Skeletal muscle satellite cell (primary cell): ENCODE measurements around the gene LY6G5C. TPM values are rescaled to one million over a fixed set of nuclear protein-coding genes. Genes with fewer than 3 reads are reported as not detected.

ENCODE experiments used
- H3K27me3 ChIP-seq: 2 replicates; pipeline ENCODE4 v1.7.0; 2013; ENCODE audit warnings: low read length; ENCODE audit not compliant: control insufficient read depth, insufficient read depth
- H3K36me3 ChIP-seq: 2 replicates; pipeline ENCODE4 v1.7.0; 2013; ENCODE audit warnings: mild to moderate bottlenecking, control low read depth, low read length; ENCODE audit not compliant: insufficient read depth
- H3K4me1 ChIP-seq: 2 replicates; pipeline ENCODE4 v1.7.0; 2013; ENCODE audit warnings: low read length; ENCODE audit not compliant: control insufficient read depth, insufficient read depth
- H3K4me2 ChIP-seq: 2 replicates; pipeline ENCODE4 v1.7.0; 2013; ENCODE audit warnings: mild to moderate bottlenecking, low read length
- H3K4me3 ChIP-seq: 2 replicates; pipeline ENCODE4 v1.7.0; 2013; ENCODE audit warnings: low read length
- H3K9ac ChIP-seq: 2 replicates; pipeline ENCODE4 v1.7.0; 2013; ENCODE audit warnings: mild to moderate bottlenecking, low read depth, low read length, moderate library complexity
- H3K9me3 ChIP-seq: replicated peaks from 2 replicates; pipeline ENCODE4 v1.7.0; 2013; ENCODE audit warnings: mild to moderate bottlenecking, control low read depth, low read length
- total RNA-seq: library from RNA; depleted of rRNA; stranded (reverse); fragments of >200 nt; gene quantifications from 2 replicates; pipeline ENCODE4 v1.2.3, GENCODE V29; 2012; rRNA removed

Gene LY6G5C
- 1.1 TPM in 1 of 2 replicates, not detected in the other for total RNA-seq

- Histone ChIP-seq H3K4me3 (peak within 1 kb of the TSS; percentile 70), H3K36me3 (peaks cover 5% of the 10 kb centered on the region), H3K27me3 (no peaks in the 10 kb centered on the region), H3K4me2 (peak within 1 kb of the TSS; percentile 92), H3K9ac (peak within 1 kb of the TSS; percentile 83), H3K4me1 (peaks cover 16% of the 10 kb centered on the region), H3K9me3 (no peaks in the 10 kb centered on the region)
Measured at GRCh38 chr6:31680226-31681134, at the start of gene LY6G5C. TSS of gene LY6G5C (minus strand) at chr6:31681067. CDS start at chr6:31680373, 694 bp downstream.

DNA sequence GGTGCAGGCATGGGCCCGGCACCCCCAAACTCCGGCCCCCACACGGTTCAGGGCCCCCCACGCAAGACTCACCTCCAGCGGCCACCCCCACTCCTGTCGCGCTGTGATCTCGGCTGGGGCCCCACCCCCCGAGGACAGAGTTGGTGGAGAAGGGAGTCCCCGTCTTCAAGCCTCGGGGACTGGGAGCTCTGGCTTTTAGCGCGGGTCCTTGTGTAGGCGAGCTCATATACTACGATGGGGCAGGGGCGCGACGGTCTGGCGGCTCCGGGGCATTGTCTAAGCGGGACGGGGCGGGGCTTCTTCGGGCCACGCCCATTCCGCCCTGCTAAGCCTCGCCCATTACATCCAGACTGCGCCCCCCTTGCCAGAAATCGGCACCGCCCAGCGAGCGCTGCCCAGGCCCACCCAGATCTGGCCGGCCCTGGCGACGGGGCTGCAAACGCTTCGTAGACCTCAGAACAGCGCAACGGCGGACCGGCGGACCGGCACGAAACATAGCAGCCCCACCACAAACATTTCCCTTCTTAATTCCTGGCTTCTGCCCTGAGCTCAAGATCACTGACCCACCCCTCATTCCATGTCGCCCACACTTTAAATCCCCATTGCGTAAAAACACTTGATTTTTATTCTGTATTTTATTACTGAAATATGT, 49.2 kb upstream of the LY6G5C start:
- H3K4me3 ChIP-seq, result peak overlapping the region; percentile 79
- no peaks in the 10 kb centered on the region for H3K27me3 ChIP-seq
- H3K9me3 ChIP-seq, result no peaks in the 10 kb centered on the region
- peak overlapping the region; percentile 89 for H3K9ac ChIP-seq
- peaks cover 64% of the 10 kb centered on the region for H3K36me3 ChIP-seq
- H3K4me2 ChIP-seq, result peak overlapping the region; percentile 90
- peaks cover 28% of the 10 kb centered on the region for H3K4me1 ChIP-seq

DNA sequence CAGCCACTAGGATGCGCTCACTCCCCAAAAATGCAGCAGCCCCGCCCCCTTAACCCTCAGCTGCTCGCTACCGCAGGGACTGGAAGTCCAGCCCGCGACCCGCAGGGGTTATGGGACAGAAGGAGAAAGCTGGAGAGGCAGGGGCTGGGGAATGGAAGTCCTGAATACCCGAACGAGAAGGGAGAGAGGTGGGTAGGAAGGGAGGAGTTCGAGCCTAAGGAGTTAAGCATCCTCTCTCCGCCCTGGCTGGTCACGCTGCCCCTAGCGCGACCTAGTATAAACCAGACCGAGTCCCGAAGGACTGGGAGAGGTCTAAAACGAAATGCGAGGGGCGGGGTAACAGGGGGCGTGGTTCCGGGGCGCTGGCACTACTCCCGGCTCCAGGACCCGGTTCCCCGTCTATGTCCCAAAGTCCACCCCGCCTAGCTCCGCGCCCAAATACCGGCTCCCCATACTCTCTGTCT, 48.7 kb upstream of the LY6G5C start:
- Histone ChIP-seq H3K4me3 (peak overlapping the region; percentile 79), H3K9me3 (no peaks in the 10 kb centered on the region), H3K9ac (peak overlapping the region; percentile 89), H3K4me1 (peaks cover 28% of the 10 kb centered on the region), H3K27me3 (no peaks in the 10 kb centered on the region), H3K36me3 (peaks cover 63% of the 10 kb centered on the region), H3K4me2 (peak overlapping the region; percentile 90)

DNA sequence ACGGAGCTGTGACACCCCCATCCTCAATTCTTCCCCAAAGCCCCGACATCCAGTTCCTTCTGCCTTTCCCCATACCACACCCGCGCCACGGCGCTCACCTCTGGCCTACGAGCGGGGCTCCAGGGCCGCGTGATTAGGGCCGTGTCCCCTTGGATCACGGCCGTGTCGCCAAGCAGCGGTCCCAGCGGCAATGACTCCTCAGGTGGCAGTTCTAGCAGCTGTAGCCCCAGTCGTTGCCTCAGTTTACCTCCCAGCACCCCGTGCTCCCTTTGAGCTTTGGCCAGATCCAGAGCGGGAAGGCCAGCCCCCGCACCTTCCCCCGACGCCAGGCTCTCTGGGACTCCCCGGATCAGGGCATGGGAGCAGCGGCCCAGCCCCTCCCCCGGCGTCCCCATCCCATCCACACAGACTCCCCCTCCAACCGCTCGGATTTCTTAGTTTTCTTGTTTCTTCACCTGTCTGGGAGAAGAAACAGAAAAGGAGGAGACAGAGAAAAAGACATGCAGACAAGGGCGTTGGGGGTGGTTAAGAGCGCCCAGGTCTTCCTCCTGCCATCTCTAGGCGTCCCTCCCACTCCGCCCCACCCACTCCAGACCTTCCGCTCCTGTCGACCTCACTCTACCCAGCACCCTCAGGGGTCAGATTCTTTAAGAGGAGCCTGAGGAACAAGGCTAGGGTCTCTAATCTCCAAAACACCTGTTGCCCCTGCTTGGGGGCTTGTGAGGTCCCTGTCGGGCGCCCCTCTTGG, 48.1 kb upstream of the LY6G5C start, which contains the start of gene DDAH2:
DDAH2 (minus strand) TSS at position 533 of the 748 bp plus-strand sequence; CDS start at position 395, 138 bp downstream.
- H3K36me3 ChIP-seq, result peaks cover 57% of the 10 kb centered on the region
- no peaks in the 10 kb centered on the region for H3K9me3 ChIP-seq
- H3K4me2 ChIP-seq, result peak within 1 kb of the TSS; percentile 90
- peak within 1 kb of the TSS; percentile 79 for H3K4me3 ChIP-seq
- peaks cover 23% of the 10 kb centered on the region for H3K4me1 ChIP-seq
- H3K27me3 ChIP-seq, result no peaks in the 10 kb centered on the region
- H3K9ac ChIP-seq, result peak within 1 kb of the TSS; percentile 89

DNA sequence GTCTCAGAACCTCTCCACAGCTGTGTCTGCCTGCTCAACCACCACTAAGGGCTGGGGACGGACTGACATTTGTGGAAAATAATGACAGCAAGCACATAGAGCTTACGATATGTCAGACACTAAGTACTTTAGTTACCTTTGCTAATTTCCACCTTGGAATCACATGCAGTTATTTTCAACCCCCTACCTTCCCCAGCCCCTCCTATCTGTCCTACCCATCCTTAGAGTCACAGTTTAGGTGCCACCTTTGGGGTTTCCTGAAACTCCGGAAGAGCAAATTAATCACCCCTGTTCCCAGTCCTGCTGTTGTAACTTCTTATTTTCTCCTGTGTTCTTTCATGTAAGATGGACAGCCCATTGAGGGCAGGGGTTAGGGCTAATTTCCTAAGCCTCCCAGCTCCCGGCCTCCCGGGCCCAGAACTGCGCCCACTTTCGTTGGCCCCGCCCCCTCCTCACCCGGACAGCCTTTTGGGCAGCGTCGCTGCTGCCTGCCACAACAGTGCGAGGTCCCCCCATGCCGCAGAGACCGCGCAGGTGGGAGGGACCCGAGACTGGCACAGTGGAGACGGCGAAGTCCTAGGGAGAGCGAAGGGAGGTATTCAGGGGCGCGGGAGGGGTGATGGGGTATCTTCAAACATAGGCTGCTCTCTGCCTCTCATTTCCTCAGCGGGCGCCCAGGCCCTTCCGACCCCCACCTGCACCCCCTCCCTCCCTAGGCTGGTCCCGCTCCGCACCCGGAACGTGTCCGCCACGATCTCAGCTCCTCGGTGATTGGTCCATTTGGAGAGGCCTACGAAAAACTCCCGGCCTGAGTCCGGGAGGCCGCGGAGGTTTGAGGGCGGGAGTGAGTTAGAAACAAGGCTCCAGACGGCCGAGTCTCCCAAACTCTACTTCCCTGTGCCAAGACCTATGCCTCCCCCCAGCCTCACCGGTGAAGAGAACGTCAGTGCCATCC, 47.1 kb upstream of the LY6G5C start:
- H3K4me3 ChIP-seq, result peak overlapping the region; percentile 79
- H3K9ac ChIP-seq, result peak overlapping the region; percentile 89
- H3K9me3 ChIP-seq, result no peaks in the 10 kb centered on the region
- H3K27me3 ChIP-seq, result no peaks in the 10 kb centered on the region
- peaks cover 48% of the 10 kb centered on the region for H3K36me3 ChIP-seq
- peak overlapping the region; percentile 90 for H3K4me2 ChIP-seq
- H3K4me1 ChIP-seq, result peaks cover 15% of the 10 kb centered on the region

- Histone ChIP-seq H3K9ac (no peak overlapping the region), H3K36me3 (peaks cover 42% of the 10 kb centered on the region), H3K27me3 (no peaks in the 10 kb centered on the region), H3K4me2 (no peak overlapping the region), H3K9me3 (no peaks in the 10 kb centered on the region), H3K4me1 (peaks cover 15% of the 10 kb centered on the region), H3K4me3 (no peak overlapping the region)
Measured at GRCh38 chr6:31727034-31727716, 46.3 kb upstream of the LY6G5C start.

DNA sequence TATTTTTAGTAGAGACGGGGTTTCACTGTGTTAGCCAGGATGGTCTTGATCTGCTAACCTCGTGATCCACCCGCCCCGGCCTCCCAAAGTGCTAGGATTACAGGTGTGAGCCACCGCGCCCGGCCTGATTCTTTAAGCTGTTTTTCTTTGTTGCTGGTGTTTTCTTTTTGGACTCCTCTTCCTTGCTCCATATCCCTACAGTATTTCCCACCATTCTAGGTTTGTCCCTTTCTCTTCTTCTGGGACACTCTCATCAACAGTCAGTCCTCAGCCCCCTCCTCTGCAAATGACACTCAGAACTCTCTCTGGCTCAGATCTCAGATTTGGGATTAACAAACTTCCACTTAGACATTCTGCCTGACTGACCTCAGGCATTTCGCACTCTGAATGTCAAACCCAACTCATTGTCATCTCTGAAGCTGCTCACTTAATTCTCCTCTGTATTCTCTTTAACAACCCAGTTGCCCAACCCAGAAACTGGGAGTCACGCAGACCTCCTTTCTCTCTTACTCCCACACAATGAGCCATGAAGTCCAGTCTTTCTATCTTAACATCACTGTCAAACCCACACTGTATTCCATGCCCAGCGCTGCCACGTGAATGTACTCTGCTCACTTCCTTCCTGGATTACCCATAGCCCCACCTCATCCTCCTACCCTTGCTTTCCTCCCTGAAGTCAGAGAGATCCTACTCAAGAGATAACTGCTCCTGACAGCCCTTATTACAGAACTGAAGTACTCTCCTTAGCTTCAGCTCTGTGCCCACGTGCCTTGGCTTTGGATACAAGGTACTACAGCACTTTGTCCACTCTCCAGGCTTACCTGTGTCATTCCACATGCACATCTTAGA, 44.9 kb upstream of the LY6G5C start:
- Histone ChIP-seq H3K4me1 (peaks cover 13% of the 10 kb centered on the region), H3K4me2 (no peak overlapping the region), H3K9me3 (no peaks in the 10 kb centered on the region), H3K9ac (no peak overlapping the region), H3K27me3 (no peaks in the 10 kb centered on the region), H3K4me3 (no peak overlapping the region), H3K36me3 (peaks cover 31% of the 10 kb centered on the region)

DNA sequence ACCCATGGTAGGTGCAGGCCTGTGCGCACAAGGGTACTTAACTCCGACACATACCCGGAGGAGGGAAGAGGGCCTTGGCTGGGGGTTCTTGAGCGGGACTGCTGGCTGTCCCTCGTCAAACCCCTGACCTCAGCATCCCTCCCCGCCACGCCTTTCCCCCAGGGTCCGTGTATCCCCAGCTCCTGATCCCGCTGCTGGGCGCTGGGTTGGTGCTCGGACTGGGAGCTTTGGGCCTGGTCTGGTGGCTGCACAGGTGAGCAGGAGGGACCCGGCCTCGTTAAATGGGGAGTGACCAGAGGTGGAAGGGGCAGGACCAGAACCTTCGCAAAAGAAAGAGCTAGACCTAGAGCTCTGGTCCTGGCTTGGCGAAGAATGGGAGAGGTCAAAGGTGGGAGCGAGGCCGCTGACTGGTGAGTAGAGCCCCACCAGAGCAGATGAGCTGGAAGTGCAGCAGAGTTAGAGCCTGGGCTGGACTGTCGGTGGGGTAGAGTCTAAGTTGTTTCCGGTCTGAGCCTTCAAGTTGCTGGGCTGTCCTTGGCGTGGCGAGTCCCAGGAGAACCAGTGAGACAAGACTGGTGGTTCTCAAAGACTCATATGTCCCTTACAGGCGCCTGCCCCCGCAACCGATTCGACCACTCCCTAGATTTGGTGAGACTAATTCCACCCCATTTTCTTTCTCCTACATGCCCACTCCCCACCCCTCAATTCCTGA, 43.3 kb upstream of the LY6G5C start:
- no peaks in the 10 kb centered on the region for H3K27me3 ChIP-seq
- no peak overlapping the region for H3K4me2 ChIP-seq
- no peak overlapping the region for H3K9ac ChIP-seq
- H3K9me3 ChIP-seq, result no peaks in the 10 kb centered on the region
- peaks cover 25% of the 10 kb centered on the region for H3K36me3 ChIP-seq
- H3K4me1 ChIP-seq, result peaks cover 7% of the 10 kb centered on the region
- no peak overlapping the region for H3K4me3 ChIP-seq
